Smooth muscle cell of the brain vasculature (primary cell): ENCODE data around the gene RIPK1.
"Not testable (repeated sequence)": the region's sequence is repeated elsewhere in the genome, so short reads cannot be mapped to it uniquely, and the experiment has no call there.

Experiments
- DNase-seq: peaks from one replicate; pipeline ENCODE4 v3.0.0-alpha.2; 2012; ENCODE audit warnings: low read depth, low spot score

The RIPK1 gene

GRCh38 chr6:3045777-3046176 lies 22.5 kb upstream of the RIPK1 start:
- DNase-seq = no peak

- DNase-seq = no peak
Observed at GRCh38 chr6:3046295-3046694, 22.0 kb upstream of the RIPK1 start.

DNA sequence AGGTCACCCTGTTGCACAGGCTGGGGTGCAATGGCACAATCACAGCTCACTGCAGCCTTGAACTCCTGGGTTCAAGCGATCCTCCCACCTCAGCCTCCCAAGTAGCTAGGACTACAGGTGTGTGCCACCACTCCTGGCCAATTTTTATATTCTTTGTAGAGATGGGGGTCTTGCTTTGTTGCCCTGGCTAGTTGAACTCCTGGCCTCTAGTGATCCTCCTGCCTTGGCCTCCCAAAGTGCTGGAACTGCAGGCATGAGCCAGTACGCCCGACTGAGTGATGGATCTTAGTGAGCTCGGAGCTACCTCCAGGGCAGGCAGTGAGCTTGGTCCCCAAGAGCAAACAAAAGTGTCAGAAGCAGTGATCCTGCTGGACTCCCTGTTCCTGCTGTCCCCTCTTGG lies 20.3 kb upstream of the RIPK1 start:
- DNase-seq = not testable (repeated sequence)

DNA sequence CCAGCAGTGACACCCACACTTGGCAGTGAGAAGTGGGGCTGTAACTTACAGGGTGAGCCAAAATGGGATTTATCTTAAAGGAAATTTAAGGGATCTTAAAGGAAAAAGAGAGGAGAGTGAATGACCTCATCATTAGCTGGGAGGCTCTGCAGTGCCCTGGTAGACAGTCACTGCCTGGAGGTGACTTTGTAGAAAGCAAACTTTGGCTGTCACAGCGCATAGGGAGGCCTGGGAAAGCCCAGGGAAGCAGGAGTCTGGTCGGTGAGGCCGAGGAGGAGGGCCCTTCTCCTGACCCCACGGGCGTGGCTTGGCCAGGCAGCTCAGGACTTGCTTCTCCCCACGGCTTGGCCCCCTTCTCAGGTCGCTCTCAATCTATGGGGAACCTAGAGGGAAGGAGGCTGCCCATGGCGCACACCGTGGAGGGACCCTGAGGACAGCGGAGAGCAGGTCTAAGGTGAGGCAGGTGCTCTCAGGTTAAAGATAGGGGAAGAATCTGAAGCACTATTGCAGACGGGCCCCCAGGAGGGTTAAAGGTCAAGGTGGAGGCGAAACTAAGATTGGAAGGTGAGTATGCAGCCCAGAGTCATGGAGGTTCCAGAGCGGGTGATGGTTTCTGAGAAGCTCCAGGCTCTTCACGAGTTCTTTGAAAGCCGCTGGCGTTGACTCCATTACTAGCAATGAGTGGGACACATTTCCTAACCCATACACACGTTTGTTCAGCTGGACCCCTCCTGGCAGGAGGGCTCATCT lies 15.6 kb upstream of the RIPK1 start:
- no peak for DNase-seq

GRCh38 chr6:3053231-3053508 lies 15.1 kb upstream of the RIPK1 start:
- DNase-seq = no peak

GRCh38 chr6:3054229-3055157 lies 13.8 kb upstream of the RIPK1 start:
- DNase-seq = not testable (repeated sequence)

DNA sequence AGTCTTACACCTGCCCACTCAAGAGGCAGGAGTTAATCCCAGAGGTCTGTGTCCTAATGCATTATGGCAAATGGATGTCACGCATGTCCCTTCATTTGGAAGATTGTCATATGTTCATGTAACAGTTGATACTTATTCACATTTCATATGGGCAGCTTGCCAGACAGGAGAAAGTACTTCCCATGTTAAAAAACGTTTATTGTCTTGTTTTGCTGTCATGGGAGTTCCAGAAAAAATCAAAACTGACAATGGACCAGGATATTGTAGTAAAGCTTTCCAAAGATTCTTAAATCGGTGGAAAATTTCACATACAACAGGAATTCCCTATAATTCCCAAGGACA lies 13.2 kb upstream of the RIPK1 start:
- not testable (repeated sequence) for DNase-seq

- no peak for DNase-seq
Observed at GRCh38 chr6:3057063-3057770, 11.1 kb upstream of the RIPK1 start.

- no peak for DNase-seq
Observed at GRCh38 chr6:3058957-3059356, 9.3 kb upstream of the RIPK1 start.

- DNase-seq = not testable (repeated sequence)
Observed at GRCh38 chr6:3060092-3060491, 8.2 kb upstream of the RIPK1 start.

- no peak for DNase-seq
Observed at GRCh38 chr6:3061501-3061941, 6.8 kb upstream of the RIPK1 start.

GRCh38 chr6:3063340-3063732 lies 5.0 kb upstream of the RIPK1 start:
- DNase-seq = not testable (repeated sequence)

- DNase-seq = peak; percentile 78
Observed at GRCh38 chr6:3063733-3064700, 4.3 kb upstream of the RIPK1 start.

GRCh38 chr6:3071568-3071967 lies 3.3 kb downstream of the RIPK1 start:
- DNase-seq = no peak

GRCh38 chr6:3072798-3073197 lies 4.5 kb downstream of the RIPK1 start:
- no peak for DNase-seq

- no peak for DNase-seq
Observed at GRCh38 chr6:3073382-3073781, 5.1 kb downstream of the RIPK1 start.

GRCh38 chr6:3075772-3076113 lies 7.4 kb downstream of the RIPK1 start:
- DNase-seq = no peak

GRCh38 chr6:3076320-3076719 lies 8.0 kb downstream of the RIPK1 start:
- no peak for DNase-seq

DNA sequence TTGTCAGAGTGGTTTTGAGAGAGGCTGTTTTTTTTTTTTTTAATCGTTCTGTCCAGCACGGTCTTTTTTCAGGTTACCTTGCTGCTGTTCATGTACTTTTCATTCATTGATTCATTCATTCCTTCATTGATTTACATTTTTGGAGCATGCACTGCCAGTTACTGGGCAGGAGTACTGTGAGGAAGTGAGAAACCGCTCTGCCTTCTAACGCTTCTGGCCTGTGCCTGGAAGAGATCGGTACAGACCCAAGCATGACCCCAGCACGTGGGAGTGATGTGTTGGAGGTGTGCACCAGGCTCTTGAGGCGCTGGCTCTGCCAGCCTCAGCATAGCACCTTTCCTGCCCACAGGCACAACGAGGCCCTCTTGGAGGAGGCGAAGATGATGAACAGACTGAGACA lies 9.1 kb downstream of the RIPK1 start:
- no peak for DNase-seq

GRCh38 chr6:3078952-3079351 lies 10.7 kb downstream of the RIPK1 start:
- not testable (repeated sequence) for DNase-seq

GRCh38 chr6:3079682-3080081 lies 11.4 kb downstream of the RIPK1 start:
- DNase-seq = no peak
